Epithelial cell of prostate (primary cell): Measurements from ENCODE around the gene NRCAM.

Experiments
- DNase-seq: peaks from one replicate; pipeline ENCODE4 v3.0.0-alpha.2; 2011; ENCODE audit warnings: low read depth, low spot score
- H3K27ac ChIP-seq: fragments of 450-650 bp; 2 replicates; pipeline ENCODE4 v1.5.1; 2017; ENCODE audit warnings: mild to moderate bottlenecking

The NRCAM gene

DNA sequence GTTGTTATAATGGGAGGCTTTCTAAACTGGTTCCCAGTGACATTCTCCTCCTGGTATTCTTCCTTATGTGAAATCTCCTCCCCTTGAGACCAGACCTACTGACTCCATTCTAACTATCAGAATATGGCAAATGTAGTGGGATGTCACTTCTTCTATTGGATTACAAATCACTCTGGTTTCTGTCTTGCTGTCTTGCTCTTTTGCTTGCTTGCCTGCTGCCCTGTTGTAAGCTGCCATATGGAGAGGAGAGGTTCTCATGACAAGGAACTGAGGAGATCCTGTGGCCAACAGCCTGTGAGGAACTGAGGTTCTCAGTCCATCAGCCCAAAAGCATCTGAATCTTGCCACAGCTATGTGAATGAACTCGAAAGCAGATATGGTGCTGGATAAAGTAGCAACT, 4.7 kb upstream of the NRCAM start:
- no peak overlapping the region for H3K27ac ChIP-seq
- DNase-seq, result no peak

DNA sequence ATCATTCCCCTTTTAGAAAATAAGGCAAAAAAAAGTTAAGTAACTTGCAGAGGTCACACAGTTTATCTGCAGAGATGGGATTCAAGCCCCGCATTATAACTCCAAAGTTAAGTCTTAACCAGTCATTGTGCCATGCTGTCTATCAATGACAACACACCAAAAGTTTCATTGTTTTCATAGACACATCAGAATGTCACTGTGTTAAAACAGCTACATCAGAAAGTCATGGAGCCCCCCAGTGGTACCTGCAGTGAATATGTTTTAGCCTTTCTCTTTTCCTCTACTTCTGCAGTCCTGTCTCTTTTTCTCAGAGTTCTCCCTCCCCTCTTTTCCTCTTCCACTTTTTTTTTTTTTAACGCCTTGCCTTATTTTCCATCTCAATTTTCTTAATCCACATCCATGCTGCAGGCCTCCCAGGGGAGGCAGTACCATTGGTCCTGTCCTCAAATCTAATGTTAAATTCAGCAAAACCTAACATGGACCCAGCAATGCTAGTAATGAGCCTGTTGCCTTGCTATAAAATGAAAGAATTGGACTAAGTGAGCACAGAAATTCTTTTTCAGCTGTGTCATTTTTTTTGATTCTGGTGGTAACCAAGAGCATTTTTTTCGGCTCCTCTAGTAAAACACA, 3.8 kb upstream of the NRCAM start:
- no peak overlapping the region for H3K27ac ChIP-seq
- DNase-seq, result no peak

DNA sequence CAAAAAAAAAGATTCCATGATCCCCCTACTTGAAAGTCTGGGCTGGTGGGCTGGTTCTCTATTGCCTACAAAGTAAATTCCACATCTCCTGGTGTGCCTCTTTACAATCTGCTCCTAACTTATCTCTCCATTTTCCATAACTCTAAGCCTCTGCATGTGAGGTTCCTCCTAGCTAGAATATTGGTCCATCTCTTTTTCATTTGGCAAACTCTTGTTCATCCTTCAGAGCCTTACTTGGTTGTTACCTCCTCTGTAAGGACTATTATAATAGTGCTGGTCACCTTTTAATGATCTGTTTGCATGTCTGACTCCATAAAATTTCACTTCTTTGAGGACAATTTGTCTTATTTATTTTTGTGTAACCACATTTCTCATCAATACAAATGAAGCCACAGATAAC, 1.6 kb upstream of the NRCAM start:
- no peak for DNase-seq
- H3K27ac ChIP-seq, result no peak overlapping the region

DNA sequence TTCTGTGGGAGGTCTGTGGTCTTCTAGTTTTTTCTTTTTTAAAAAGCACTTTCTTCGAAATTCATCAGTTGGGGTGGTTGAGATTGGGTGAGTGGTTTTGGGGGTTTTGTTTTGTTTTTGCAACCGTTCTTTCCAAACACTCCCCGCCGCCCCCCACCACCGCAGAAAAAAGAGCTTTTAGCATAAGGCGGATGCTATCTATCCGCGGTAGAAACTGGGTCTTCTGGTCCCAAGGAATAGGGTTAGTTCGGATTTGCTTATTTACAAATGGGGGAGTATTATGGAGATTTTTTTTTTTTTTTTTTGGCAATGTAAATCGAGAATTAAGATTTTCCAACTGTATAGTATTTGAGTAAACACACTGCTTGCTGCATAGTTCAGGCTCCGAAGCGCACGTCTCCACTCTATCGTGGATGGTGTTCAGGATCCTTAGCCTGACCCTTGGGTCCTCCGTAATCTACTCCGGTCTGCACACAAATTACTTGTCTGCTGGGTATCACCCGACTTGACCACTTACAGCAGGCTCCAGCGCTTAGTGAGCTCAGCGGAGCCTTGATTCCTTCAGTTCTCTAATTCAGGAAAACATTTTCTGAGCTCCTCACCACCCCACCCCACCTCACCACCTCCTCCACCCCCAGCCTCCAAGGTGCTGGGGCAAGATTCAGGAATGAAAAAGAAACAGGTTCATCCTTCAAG, 757 bp upstream of the NRCAM start:
- DNase-seq, result no peak
- H3K27ac ChIP-seq, result no peak overlapping the region

DNA sequence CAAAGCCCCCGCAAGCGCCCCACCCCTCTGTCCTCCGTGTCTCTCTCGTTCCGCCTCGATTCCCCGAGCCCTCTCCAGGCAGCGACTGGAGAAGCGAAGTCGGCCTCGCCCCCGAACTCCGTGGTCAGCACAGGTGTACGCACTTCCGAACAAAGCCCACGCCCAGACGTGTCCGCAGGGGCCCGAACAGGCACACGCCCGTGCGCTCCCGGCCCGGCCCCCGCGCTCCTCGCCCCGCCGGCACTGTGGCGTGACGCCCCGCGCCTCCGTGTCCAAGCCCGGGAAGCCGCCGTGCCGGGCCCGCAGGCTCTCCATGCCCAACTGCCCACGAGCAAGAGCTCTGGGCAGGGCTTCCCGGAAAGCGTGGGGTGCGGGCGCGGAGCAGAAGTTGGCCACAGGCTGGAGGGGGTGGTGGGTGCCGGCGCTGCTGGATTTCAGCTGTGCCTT, 662 bp downstream of the NRCAM start:
- DNase-seq, result no peak
- H3K27ac ChIP-seq, result no peak overlapping the region

DNA sequence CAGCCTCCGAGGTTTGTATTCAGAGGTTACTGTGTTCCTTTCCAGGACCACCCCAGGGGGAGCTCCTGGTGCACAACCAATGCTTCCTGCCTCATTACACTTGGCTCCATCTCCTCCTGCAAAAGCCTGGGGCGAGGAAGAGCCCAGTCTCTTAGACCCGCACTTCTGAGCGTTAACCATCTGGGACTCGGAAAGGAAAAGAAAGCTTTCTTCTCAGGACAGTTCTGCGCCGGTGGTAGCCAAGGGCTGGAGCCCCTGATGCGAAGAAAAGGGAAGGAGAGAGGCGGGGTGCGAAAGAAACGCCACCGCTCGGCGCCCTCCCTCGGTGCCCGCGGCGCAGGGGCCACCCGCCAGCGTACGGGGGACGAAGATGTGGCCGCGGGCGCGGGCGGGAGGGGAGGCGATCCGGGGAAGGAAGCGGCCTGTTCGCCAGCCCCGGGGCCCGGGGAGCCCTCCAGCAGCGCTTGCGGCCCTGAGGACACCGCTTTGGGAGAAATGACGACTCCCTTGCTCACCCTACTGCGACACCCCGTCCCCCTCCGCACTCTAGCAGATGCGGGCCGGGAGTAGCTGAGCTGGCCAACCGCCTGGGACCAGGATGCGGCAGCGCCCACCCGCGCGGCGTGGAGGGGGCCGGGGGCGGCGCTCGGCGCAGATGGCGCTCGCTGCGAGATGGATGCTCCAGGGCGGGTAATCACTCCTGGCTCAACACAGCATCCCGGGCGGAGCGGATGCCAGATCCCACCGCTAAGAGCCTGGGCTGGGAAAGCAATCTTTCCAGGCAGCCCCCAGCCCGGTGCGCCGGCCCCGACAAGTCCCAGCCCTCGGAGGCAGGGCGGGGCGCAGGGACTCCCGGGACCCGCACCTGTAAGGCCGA, 1.3 kb downstream of the NRCAM start:
- H3K27ac ChIP-seq, result no peak overlapping the region
- no peak for DNase-seq

DNA sequence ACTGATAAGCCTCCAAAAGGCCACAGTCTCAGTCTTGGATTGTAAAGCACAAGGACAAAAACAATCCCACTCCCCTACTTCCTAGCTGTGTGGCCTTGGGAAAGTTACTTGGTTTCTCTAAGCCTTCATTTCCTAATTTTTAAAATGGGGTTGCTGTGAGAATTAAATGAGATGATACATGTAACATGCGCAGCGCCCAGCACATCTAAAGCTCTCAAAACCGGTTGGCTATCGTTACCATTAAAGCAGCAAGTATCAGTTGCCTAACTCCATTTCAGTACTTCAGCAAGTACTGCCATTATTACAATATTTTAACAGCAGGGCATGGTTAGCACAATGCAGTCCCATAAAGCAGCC, 1.9 kb downstream of the NRCAM start:
- no peak for DNase-seq
- no peak overlapping the region for H3K27ac ChIP-seq

DNA sequence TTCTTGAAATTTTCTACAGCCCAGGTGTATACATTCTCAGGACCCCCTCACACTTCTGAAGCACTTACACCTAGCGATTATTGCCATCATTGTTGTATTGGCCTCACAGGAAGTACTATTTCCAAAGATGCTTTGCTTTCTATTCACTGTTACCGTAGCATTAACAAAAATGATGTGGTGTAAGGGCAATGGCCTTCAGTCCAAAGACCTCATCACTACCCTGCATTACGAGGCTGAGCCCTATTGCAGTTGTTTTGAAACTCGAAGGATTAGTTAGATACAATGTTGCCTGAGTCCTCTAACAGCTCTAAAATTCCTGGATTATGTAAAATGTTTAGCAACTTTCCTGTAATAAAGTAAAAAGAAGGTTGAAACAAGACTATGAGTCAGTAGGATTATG, 2.9 kb downstream of the NRCAM start:
- no peak overlapping the region for H3K27ac ChIP-seq
- DNase-seq, result no peak

DNA sequence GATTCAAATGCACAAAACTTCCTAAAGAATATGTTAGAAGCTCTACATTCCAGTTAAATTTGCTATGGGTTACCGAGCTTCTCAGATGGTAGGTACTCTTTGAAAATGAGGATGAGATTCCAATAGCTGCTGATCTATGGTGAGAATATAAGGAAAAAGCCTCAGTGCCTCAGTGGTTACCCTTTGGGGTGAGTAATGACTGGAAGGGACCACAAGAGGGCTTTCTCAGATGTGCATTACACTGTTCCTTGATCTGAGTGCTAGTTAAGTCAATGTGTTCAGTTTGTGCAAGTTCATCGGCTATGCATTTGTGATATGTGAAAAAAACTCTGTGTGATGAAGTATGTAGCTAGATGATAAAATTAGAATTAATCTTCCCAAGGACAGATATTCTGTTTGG, 3.5 kb downstream of the NRCAM start:
- no peak overlapping the region for H3K27ac ChIP-seq
- no peak for DNase-seq

DNA sequence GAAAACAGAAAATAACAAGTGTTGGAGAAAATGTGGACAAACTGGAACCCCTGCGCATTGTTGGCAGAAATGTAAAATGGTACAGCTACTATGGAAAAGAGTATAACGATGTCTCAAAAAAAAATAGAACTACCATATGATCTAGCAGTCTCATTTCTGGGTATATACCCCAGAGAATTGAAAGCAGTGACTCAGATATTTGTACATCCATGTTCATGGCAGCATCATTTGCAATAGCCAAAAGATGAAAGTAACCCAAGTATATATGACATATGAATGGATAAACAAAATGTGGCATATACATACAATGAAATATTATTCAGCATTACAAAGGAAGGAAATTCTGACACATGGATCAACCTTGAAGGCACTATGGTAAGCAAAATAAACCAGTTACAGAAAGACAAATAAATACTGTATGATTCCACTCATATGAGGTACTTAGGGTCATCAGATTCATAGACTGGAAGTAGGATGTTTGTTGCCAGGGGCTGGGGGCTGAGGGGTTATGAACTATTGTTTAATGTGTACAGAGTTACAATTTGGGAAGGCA, 4.9 kb downstream of the NRCAM start:
- DNase-seq, result no peak

DNA sequence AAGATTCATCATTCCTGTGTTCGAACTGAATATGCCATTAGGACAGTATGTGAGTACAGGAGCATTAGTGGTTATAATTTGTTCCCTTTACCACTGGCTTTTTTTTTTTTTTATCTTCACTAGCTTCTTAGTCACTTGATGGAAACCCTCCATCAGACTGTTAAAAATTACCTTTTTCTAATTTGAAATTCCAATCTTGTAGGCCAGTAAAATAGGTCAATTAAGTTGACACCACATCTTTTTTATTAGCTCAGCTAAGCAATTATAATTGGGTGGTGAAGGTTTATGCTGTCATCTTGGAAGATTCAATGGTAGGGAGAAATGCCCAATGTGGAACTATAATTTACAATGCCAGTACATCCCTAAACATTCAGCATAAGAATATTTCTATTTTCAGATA, 6.1 kb downstream of the NRCAM start:
- H3K27ac ChIP-seq, result no peak overlapping the region

More for the DNA sequence above, 4.9 kb downstream of the NRCAM start:
- H3K27ac ChIP-seq, result no peak overlapping the region

DNA sequence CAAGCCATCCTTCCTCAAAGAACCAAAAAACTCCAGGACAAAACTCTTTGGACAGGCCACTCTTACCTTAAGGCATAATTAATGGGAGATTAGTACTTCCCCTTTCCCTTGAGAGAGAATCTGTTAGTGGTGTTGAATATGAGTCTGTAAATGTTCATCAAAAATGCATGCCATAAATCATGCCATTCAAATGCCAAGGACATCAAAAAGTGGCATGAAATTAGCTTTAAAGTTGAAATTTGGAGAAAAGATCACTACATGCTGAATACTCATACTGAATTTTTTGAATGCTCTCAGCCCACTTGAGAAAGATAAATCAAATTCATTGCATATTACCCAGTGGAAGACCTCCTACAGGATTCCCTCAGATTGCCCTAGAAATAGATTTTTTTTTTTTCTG, 6.7 kb downstream of the NRCAM start:
- H3K27ac ChIP-seq, result no peak overlapping the region

More for the DNA sequence above, 6.1 kb downstream of the NRCAM start:
- DNase-seq, result no peak

DNA sequence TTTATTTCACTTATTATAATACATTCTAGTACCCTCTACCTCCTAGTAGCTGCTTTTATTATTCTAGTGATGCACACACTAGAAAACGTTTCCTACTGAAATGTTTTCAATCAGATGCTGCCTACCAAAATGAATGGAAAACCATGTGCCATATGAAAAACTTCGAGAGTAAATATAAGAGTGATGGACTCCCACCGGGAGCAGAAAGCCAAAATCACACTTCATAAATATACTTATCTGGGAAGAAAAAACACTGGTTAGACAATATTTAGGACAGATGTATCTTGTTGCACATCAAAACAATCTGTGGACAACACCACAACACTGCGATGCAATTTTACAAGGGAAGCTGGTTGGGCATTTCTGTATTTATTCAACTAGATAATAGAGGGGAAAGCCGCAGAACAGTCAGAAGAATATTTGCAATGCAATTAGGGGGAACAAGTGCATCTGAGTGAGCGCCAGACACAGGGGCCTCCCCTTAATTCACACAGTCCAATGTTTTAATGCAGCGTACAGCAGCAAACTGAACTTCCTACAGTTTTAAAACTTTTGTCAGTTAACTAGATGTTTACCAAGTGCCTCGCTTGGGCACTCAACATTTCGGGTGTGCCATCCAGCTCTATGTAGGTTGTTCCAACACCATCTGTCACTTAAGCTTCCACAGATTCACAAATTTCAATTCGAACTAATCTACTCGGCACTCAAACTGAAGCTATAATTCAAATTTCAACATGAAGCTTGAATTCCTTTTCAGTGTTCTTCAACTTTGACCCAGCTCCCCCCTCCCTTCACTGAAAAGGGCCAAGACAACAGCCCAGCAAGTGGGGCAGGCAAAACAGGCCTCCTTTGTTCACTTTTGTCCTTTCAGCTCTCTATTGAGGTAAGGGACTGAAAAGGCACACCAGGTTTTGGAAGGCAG, 7.4 kb downstream of the NRCAM start:
- no peak overlapping the region for H3K27ac ChIP-seq
- no peak for DNase-seq

More for the DNA sequence above, 6.7 kb downstream of the NRCAM start:
- DNase-seq, result no peak

DNA sequence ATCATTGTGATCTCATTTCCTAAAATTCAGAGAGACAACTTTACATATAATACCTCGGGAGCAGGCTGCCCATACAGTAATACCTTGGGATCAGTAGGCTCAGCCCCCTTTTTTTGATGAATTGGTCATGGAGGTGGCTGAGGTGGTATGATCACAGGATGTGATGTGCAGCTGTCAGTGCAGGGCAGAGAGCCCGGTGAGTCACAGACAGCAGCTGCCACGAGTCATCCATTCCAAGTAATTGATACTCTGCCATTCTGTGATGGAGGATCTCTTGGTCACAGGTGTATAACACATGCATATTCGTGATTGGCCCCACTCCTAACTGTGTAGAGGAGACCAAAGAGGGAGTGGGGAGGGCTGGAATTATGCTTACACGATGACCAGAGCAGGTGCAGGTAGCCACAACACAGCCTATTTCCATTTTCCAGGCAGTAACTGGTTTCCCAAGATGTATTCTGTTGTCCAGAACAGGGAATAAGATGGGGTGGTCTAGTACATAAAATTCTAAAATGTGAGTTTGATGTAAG, 14.1 kb downstream of the NRCAM start:
- no peak overlapping the region for H3K27ac ChIP-seq
- peak; percentile 16 for DNase-seq

DNA sequence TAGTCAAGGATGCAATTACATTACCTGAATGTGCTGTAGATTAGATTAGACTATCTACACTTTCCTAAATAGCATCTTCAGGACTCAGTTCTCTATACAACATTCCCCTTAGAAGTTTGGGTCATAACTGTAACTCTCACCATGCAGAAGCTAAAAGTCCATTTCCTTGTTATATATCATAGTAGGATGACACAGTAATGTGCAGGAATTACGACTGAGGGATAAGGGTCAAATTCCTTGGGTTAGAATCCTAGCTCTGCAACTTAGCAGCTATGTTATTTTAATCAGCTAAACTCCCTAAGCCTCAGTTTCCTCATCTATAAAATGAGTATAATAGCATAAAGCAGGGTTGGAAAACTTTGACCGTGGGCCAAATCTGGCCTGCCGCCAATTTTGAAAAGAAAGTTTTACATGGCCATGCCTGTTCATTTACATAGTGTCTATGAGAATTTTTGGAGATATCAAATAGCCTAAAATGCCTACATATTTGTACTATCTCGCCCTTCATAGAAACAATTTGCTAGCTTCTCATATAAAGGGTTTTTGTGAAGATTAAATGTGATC, 14.8 kb downstream of the NRCAM start:
- no peak for DNase-seq
- H3K27ac ChIP-seq, result no peak overlapping the region

DNA sequence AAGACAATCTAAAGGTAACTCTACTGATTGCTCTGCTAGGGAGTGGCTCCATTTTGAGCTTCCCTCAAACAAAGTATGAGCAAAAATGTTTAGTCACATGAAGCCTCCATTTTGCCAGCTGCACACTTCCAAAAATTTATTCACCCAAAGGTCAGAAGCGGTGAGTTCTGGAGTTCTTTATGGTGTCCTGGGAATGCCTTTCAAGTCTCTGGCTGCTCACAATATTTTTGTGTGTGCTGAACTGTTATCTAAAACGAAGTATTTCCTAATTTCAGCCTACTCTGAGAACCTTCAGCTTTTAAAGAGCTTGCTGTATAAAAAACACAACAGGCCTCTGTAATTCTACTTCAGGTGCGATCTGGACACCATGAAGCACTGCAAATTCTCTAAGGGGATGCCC, 15.6 kb downstream of the NRCAM start:
- H3K27ac ChIP-seq, result no peak overlapping the region
- no peak for DNase-seq

DNA sequence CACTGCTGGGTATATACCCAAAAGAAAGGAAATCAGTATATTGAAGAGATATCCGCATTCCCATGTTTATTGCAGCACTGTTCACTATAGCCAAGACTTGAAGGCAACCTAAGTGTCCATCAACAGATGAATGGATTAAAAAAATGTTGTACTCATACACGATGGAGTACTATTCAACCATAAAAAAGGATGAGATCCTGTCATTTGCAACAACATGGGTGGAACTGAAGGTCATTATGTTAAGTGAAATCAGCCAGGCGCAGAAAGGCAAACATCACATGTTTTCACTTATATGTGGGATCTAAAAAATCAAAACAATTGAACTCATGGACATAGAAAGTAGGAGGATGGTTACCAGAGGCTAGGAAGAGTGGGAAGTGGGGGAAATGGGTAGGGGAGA, 19.3 kb downstream of the NRCAM start:
- no peak overlapping the region for H3K27ac ChIP-seq

DNA sequence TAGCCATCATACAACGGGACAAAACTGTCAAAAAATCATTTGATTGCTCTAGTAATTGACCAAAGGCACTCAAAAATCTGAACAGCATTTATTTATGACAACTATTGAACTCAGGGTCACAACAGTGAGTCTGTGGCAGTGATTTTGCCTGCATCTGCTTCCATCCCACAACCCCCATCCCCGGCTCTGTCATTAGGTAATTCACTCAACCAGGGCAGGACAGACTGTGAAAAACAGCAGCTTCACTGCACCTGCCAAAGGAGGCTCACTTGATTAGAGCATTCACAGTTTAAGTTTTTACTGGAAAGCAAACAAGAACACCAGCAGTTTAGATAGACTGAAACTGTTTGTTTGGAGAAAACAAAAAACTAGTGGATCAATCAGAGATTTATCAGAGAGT, 22.2 kb downstream of the NRCAM start:
- no peak for DNase-seq
- H3K27ac ChIP-seq, result no peak overlapping the region

More for the DNA sequence above, 19.3 kb downstream of the NRCAM start:
- no peak for DNase-seq

DNA sequence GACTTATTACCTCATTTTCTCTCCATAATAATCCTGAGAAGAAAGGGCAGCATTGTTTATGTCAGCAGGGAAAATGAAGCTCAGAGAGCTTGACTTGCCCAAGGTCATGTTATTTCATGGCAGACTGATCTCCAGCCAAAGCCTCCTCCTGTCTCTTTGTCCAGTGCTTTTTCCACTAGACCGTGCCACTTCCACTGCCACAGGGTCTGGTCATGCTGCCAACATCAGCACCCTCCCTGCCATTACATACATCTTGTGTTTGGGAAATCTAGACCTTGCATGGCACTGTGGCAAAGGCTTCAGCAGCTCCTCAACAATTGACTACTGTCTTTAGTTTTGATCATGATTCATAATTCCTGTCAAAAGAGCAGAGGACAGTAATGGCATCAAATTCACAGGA, 25.1 kb downstream of the NRCAM start:
- H3K27ac ChIP-seq, result no peak overlapping the region
- no peak for DNase-seq
